ENCODE results near the gene CREB3L2. TPM values are rescaled to one million over a fixed set of nuclear protein-coding genes. Genes with fewer than 3 reads are reported as not detected.

The CREB3L2 gene
- polyA plus RNA-seq, 1 of the 3 experiments (the other 2 are of a cell fraction), result 22.9 TPM

- H3K27ac ChIP-seq (ENCODE audit: low read depth in 2 of 2, low read length in 1 of 2), result peak overlapping the region; percentile 65 to 96; a peak in 3 of 4 replicates
- H3K4me2 ChIP-seq, result peak overlapping the region; percentile 62
- DNase-seq, result no peak
- no peak overlapping the region for H3K4me3 ChIP-seq (ENCODE audit: low read depth in 2 of 2, low read length in 1 of 2)
- no peaks in the 10 kb centered on the region for H3K9me2 ChIP-seq
- H3K27me3 ChIP-seq (ENCODE audit: insufficient read depth), result no peaks in the 10 kb centered on the region
- ChIA-PET POLR2A (no interaction called here), CTCF (interaction anchor here (0.9 to 4.2 kb wide), 6 partner anchors 11 to 227 kb away, joined by 3 to 12 read pairs (median 4); no protein-coding TSS in a partner anchor)
- peaks cover 3 to 39% of the 10 kb centered on the region in 2 experiments; a peak in 3 of 4 replicates for H3K4me1 ChIP-seq (ENCODE audit: control insufficient read depth in 1 of 2, insufficient read depth in 2 of 2, low read depth in 1 of 2, low read length in 1 of 2)
- TF ChIP-seq PBX3 (IDR thresholded peaks at IDR 0.05) (peak; percentile 68), IRF3 (IDR thresholded peaks at IDR 0.05; ENCODE audit: low read depth, low read length) (no peak), FOSL2 (IDR thresholded peaks at IDR 0.05; ENCODE audit: borderline replicate concordance, low read depth) (peak; percentile 13; the same call in 1 of the 2 replicates), USF1 (IDR thresholded peaks at IDR 0.05; ENCODE audit: borderline replicate concordance, low read depth) (no peak)
- H3K9ac ChIP-seq, result peak overlapping the region; percentile 59
- H3K36me3 ChIP-seq (replicated peaks in 1 of 2; ENCODE audit: control insufficient read depth in 1 of 2, insufficient read depth in 2 of 2, low read length in 1 of 2), result peaks cover 66 to 68% of the 10 kb centered on the region in 2 experiments
- no peaks in the 10 kb centered on the region for H4K20me1 ChIP-seq (ENCODE audit: insufficient read depth)
- no peak overlapping the region for H2AFZ ChIP-seq (ENCODE audit: low read depth)
- peaks cover 48% of the 10 kb centered on the region for H3F3A ChIP-seq (replicated peaks; ENCODE audit: insufficient read depth)
- H3K79me2 ChIP-seq (ENCODE audit: insufficient read depth), result peaks cover 9% of the 10 kb centered on the region; the same call in 1 of the 2 replicates
- H3K9me3 ChIP-seq, result no peaks in the 10 kb centered on the region
Observed at GRCh38 chr7:137882806-137883205, 119.1 kb downstream of the CREB3L2 start.

GRCh38 chr7:137882261-137882668 lies 119.6 kb downstream of the CREB3L2 start:
- ChIA-PET POLR2A (no interaction called here), CTCF (interaction anchor here (0.6 to 4.2 kb wide), 7 partner anchors 9 to 226 kb away, joined by 3 to 13 read pairs (median 4); no protein-coding TSS in a partner anchor)
- peak overlapping the region; percentile 62 for H3K4me2 ChIP-seq
- H3F3A ChIP-seq (replicated peaks; ENCODE audit: insufficient read depth), result peaks cover 50% of the 10 kb centered on the region
- H3K79me2 ChIP-seq (ENCODE audit: insufficient read depth), result peaks cover 9% of the 10 kb centered on the region; the same call in 1 of the 2 replicates
- 8% methylated on average over 5 of the region's 5 CpGs for WGBS (ENCODE audit: low lambda C conversion rate)
- H4K20me1 ChIP-seq (ENCODE audit: insufficient read depth), result no peaks in the 10 kb centered on the region
- peak overlapping the region; percentile 65 to 96; a peak in 3 of 4 replicates for H3K27ac ChIP-seq (ENCODE audit: low read depth in 2 of 2, low read length in 1 of 2)
- H3K9ac ChIP-seq, result peak overlapping the region; percentile 59
- H3K36me3 ChIP-seq (replicated peaks in 1 of 2; ENCODE audit: control insufficient read depth in 1 of 2, insufficient read depth in 2 of 2, low read length in 1 of 2), result peaks cover 71 to 73% of the 10 kb centered on the region in 2 experiments
- peak; percentile 36 for DNase-seq
- H2AFZ ChIP-seq (ENCODE audit: low read depth), result no peak overlapping the region
- peak overlapping the region in 1 of 2 experiments; percentile 7; a peak in 1 of 4 replicates for H3K4me3 ChIP-seq (ENCODE audit: low read depth in 2 of 2, low read length in 1 of 2)
- H3K4me1 ChIP-seq (ENCODE audit: control insufficient read depth in 1 of 2, insufficient read depth in 2 of 2, low read depth in 1 of 2, low read length in 1 of 2), result peaks cover 3 to 39% of the 10 kb centered on the region in 2 experiments; a peak in 3 of 4 replicates
- no peaks in the 10 kb centered on the region for H3K27me3 ChIP-seq (ENCODE audit: insufficient read depth)
- no peaks in the 10 kb centered on the region for H3K9me3 ChIP-seq
- no peaks in the 10 kb centered on the region for H3K9me2 ChIP-seq
- TF ChIP-seq MAX (IDR thresholded peaks at IDR 0.05; ENCODE audit: low read depth) (peak; percentile 90; the same call in 1 of the 2 replicates), TEAD4 (IDR thresholded peaks at IDR 0.05; ENCODE audit: borderline replicate concordance, insufficient read depth) (peak; percentile 88), FOXM1 (IDR thresholded peaks at IDR 0.05; ENCODE audit: low read depth) (peak; percentile 91), PBX3 (IDR thresholded peaks at IDR 0.05) (peak; percentile 85), CTCF (IDR thresholded peaks at IDR 0.05) (no peak), TAF1 (IDR thresholded peaks at IDR 0.05; ENCODE audit: borderline replicate concordance, low read depth, low read length) (peak; percentile 78; the same call in 1 of the 2 replicates), REST (IDR thresholded peaks at IDR 0.05; ENCODE audit: low read depth, low read length) (peak; percentile 85), RAD21 (IDR thresholded peaks at IDR 0.05; ENCODE audit: low read length) (no peak), MEF2A (IDR thresholded peaks at IDR 0.05; ENCODE audit: borderline replicate concordance, low read depth) (peak; percentile 47; the same call in 1 of the 2 replicates), JUND (IDR thresholded peaks at IDR 0.05) (peak; percentile 99), EP300 (IDR thresholded peaks at IDR 0.05; ENCODE audit: borderline replicate concordance in 1 of 2, low read depth in 1 of 2, low read length in 1 of 2) (peak in 1 of 2 experiments; percentile 95; a peak in 2 of 4 replicates), MXI1 (IDR thresholded peaks at IDR 0.05; ENCODE audit: low read depth, low read length) (no peak)

Data from SK-N-SH (cell line).